H1 (cell line): Measurements from ENCODE around the gene EPN2. TPM values are rescaled to one million over a fixed set of nuclear protein-coding genes. Genes with fewer than 3 reads are reported as not detected.
A peak's percentile ranks its signal among the peaks of the same experiment; 100 is the strongest.

Source experiments
- ATF2 ChIP-seq: IDR thresholded peaks from 2 replicates; pipeline ENCODE4 v1.6.1; 2012; ENCODE audit warnings: low read length, inconsistent platforms
- CBX5 ChIP-seq: fragments of 300-800, 300-1000 bp; sonication (generic); IDR thresholded peaks from 2 replicates; pipeline ENCODE4 v1.7.1; 2016; ENCODE audit warnings: antibody characterized with exemption, low read length, low read depth
- E2F6 ChIP-seq: IDR thresholded peaks from 2 replicates; pipeline ENCODE4 v1.6.1; 2012; ENCODE audit warnings: inconsistent platforms
- JUND ChIP-seq: IDR thresholded peaks from 2 replicates; pipeline ENCODE4 v1.6.1; 2011; ENCODE audit warnings: mild to moderate bottlenecking, improper control_type of control experiment, low read length
- KDM5A ChIP-seq: fragments of 200-600 bp; IDR thresholded peaks from 2 replicates; pipeline ENCODE4 v1.7.1; 2012; ENCODE audit warnings: mild to moderate bottlenecking, low read length, inconsistent platforms, mixed read lengths
- NANOG ChIP-seq: IDR thresholded peaks from 2 replicates; pipeline ENCODE4 v1.6.1; 2011; ENCODE audit warnings: low read length, low read depth, mild to moderate bottlenecking, inconsistent platforms; ENCODE audit not compliant: insufficient read depth, poor library complexity, severe bottlenecking
- RXRA ChIP-seq: IDR thresholded peaks from 2 replicates; pipeline ENCODE4 v1.6.1; 2011; ENCODE audit warnings: low read depth, mild to moderate bottlenecking, low read length, moderate library complexity; ENCODE audit not compliant: insufficient read depth
- SP2 ChIP-seq: IDR thresholded peaks from 2 replicates; pipeline ENCODE4 v1.6.1; 2012; ENCODE audit warnings: mild to moderate bottlenecking, low read length, inconsistent platforms
- SRF ChIP-seq: IDR thresholded peaks from 2 replicates; pipeline ENCODE4 v1.6.1; 2011; ENCODE audit warnings: mild to moderate bottlenecking, low read depth, low read length, moderate library complexity
- TAF1 ChIP-seq: IDR thresholded peaks from 2 replicates; pipeline ENCODE4 v1.6.1; 2011; ENCODE audit warnings: mild to moderate bottlenecking, low read depth, low read length
- TAF7 ChIP-seq: optimal IDR thresholded peaks from 2 replicates; pipeline ENCODE3; 2011; ENCODE audit warnings: low read depth, mild to moderate bottlenecking, inconsistent platforms, low read length, moderate library complexity, borderline replicate concordance
- TCF12 ChIP-seq: IDR thresholded peaks from 2 replicates; pipeline ENCODE4 v1.6.1; 2011; ENCODE audit warnings: low read depth, mild to moderate bottlenecking, low read length
- ZNF274 ChIP-seq: IDR thresholded peaks from 2 replicates; pipeline ENCODE4 v1.7.0; 2012; ENCODE audit warnings: low read length, borderline replicate concordance; ENCODE audit errors: extremely low read depth
- polyA plus RNA-seq, 7 experiments: library from polyadenylated mRNA; depleted of rRNA in 3 of 7; stranded (reverse) in 5 of 7; unstranded in 2 of 7; fragments of >200 nt in 5 of 7; fragments of 200-250 nt in 2 of 7; gene quantifications; 1 replicate in 5 of 7; 2 replicates in 1 of 7; 4 replicates in 1 of 7; pipeline versions ENCODE4 v1.2.1 to v1.2.3, GENCODE V29; 2011 to 2013; ENCODE audit warnings: missing spikeins in 2 of 7, mixed read lengths in 2 of 7
- total RNA-seq: library from RNA; stranded (reverse); fragmentation: NEBNext Ultra II Directional; extraction: Animal tissue kit (Norgen Biotek cat#: 25700); gene quantifications from 2 replicates; pipeline ENCODE4 v1.2.1, GENCODE V29; 2021

The EPN2 gene
- total and polyA plus RNA-seq, 2 of the 8 experiments (the other 6 are each of a cell fraction or from before 2014, with no cell fraction given), result 28.7 to 55.8 TPM

GRCh38 chr17:19378416-19379360 lies 141.5 kb downstream of the EPN2 start, which contains the start of gene MAPK7 (continued):
- TF ChIP-seq ZNF274, result no peak
- no peak for TF ChIP-seq CBX5
- no peak for TF ChIP-seq RXRA
- TF ChIP-seq SP2, result no peak
- TF ChIP-seq ATF2, result no peak
- TF ChIP-seq SRF, result no peak
- TF ChIP-seq TCF12, result no peak
- no peak for TF ChIP-seq NANOG
- TF ChIP-seq KDM5A, result 0 out of 2 replicates have a peak, but pooled peaks have one; percentile 32
- TF ChIP-seq E2F6, result no peak
- TF ChIP-seq TAF7, result no peak
- TF ChIP-seq JUND, result no peak
- no peak; the same call in 1 of the 2 replicates for TF ChIP-seq TAF1
